ENCODE results near the gene GPR176.

The GPR176 gene

DNA sequence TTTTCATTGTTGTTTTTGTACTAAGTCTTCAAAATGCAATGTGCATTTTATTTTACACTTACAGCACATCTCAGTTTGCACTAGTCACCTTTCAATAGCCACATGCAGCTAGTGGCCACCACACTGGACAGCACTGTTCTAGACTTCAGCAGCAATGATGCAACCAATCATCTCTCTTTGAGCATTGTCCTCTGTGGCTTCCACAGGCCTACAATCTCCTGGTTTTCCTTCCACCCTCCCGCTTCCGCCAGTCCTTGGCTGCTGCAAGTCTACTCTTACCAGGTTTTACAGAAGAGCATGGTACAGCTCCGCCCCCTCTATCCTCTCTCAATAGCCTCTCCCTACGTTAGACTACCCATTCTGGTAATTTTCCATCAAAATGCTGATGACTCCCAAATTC, 112.3 kb downstream of the GPR176 start:
- H3K27me3 Mint-ChIP-seq (ENCODE audit: low read depth), result peaks cover 26% of the 10 kb centered on the region
- H3K27ac Mint-ChIP-seq, result no peak overlapping the region
- H3K9me3 Mint-ChIP-seq, result no peaks in the 10 kb centered on the region
- H3K4me1 Mint-ChIP-seq (ENCODE audit: low read depth), result no peaks in the 10 kb centered on the region
- H3K4me3 Mint-ChIP-seq, result no peak overlapping the region
- no peaks in the 10 kb centered on the region for H3K36me3 Mint-ChIP-seq (ENCODE audit: low read depth)

DNA sequence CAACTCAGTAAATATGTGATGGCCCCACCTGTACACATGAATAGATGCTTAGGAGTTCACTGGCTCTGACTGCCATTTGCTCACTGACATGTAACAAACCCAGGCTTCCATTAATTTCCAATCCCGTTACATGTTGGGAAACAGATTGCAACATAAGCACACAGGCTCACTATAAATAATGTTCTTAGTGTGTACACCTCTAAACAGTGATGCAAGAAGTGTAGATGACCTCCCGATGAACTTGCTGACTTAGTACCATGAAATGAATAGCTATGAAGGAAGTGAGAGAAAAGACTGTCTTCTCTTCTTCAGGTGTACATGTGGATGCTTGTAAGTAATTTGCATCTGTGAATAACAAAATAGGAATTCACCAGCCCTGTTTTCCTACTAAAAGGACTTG, 116.0 kb downstream of the GPR176 start:
- no peaks in the 10 kb centered on the region for H3K9me3 Mint-ChIP-seq
- H3K27ac Mint-ChIP-seq, result no peak overlapping the region
- H3K27me3 Mint-ChIP-seq (ENCODE audit: low read depth), result peaks cover 25% of the 10 kb centered on the region
- H3K36me3 Mint-ChIP-seq (ENCODE audit: low read depth), result no peaks in the 10 kb centered on the region
- no peaks in the 10 kb centered on the region for H3K4me1 Mint-ChIP-seq (ENCODE audit: low read depth)
- H3K4me3 Mint-ChIP-seq, result no peak overlapping the region

DNA sequence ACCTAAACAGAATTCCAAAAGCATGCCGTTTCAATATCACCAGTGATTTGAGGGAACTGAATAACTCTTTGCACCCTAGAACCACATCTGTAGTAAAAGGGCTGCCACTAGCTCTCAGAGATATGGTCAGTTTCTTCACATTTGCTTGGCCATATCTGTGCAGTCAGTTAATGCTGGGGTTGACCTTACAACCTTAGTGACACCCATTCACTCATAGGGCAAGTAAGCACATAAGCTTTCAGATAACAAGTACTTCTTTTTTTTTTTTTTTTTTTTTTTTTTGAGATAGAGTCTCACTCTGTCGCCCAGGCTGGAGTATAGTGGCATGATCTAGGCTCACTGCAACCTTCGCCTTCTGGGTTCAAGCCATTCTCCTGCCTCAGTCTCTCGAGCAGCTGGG, 117.0 kb downstream of the GPR176 start:
- Mint-ChIP-seq H3K27ac (no peak overlapping the region), H3K9me3 (no peaks in the 10 kb centered on the region), H3K4me1 (ENCODE audit: low read depth) (no peaks in the 10 kb centered on the region), H3K36me3 (ENCODE audit: low read depth) (no peaks in the 10 kb centered on the region), H3K27me3 (ENCODE audit: low read depth) (peaks cover 21% of the 10 kb centered on the region), H3K4me3 (no peak overlapping the region)

DNA sequence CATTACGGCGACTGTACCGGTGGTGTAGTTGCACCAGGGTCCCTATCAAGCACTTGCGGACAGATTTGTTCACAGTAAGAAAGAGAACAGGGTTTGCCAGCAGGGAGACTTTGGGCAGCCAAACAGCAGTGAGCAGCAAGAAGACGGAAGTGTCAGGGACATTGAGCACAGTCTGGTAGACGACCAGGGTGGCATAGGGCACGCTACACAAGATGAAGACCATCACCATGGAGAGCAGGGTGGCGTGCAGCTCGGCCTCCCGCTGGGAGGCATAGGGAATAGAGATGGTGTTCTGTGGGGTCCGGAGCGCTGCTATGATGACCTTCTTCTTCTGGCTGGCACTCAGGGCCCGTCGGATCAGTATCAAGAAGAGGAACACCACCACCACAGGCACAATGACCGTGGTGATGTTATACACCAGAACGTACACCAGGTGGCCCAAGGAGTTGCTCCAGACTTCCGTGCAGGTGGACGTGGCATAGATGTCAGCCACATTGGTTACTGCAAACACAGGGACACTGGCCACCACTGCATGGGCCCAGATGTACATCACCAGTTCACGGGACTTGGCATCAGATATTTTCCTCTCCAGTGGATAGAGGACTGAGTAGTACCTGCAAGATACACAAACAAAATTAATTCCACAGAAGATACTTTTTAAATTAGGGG, 118.3 kb downstream of the GPR176 start:
- Mint-ChIP-seq H3K9me3 (no peaks in the 10 kb centered on the region), H3K4me3 (no peak overlapping the region), H3K27me3 (ENCODE audit: low read depth) (peaks cover 20% of the 10 kb centered on the region), H3K36me3 (ENCODE audit: low read depth) (no peaks in the 10 kb centered on the region), H3K4me1 (ENCODE audit: low read depth) (no peaks in the 10 kb centered on the region), H3K27ac (no peak overlapping the region)

DNA sequence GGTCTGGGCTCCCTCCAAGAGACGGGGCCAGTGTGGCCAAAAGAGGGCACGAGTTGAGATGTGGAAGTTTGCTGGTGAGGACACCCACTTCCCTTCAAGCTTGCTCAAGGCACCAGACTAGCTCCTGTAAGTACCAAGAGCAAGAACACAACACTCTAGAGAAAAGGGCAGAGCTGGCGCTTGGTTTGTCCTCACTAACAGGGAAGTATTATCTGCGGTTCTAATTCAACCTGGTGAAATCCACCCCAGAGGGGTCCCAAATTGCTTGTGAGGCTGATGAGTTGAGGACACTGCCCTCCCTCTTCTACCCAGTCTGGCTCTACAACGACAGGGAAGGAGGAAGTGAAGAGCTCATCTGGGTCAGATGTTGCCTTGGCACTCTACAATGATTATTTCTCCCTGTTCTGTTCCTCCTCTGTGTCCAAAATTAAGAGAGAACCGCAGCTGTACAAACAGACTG, 120.5 kb downstream of the GPR176 start:
- Mint-ChIP-seq H3K9me3 (no peaks in the 10 kb centered on the region), H3K27ac (no peak overlapping the region), H3K27me3 (ENCODE audit: low read depth) (peaks cover 36% of the 10 kb centered on the region), H3K4me3 (no peak overlapping the region), H3K36me3 (ENCODE audit: low read depth) (no peaks in the 10 kb centered on the region), H3K4me1 (ENCODE audit: low read depth) (peaks cover 2% of the 10 kb centered on the region)

DNA sequence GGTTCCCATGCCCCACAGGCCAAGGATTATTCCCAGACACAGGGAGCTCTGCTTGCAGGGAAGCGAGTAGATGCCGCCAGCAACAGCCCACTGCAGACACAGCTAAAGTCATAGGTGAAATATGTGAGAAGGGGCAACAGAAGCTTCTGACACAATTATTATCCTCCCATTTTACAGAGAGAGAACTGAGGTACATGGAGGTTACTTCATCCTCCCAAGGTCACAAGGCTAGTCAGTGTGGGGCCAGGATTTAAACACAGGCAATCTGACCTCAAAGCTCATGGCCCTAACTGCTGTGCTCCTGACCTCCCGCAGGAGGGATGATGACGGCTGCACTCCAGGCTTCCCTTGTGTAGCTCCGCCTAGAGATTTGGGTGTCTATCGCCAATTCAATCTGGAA, 121.7 kb downstream of the GPR176 start:
- H3K27me3 Mint-ChIP-seq (ENCODE audit: low read depth), result peaks cover 44% of the 10 kb centered on the region
- no peak overlapping the region for H3K4me3 Mint-ChIP-seq
- no peak overlapping the region for H3K27ac Mint-ChIP-seq
- H3K9me3 Mint-ChIP-seq, result no peaks in the 10 kb centered on the region
- H3K36me3 Mint-ChIP-seq (ENCODE audit: low read depth), result no peaks in the 10 kb centered on the region
- peaks cover 2% of the 10 kb centered on the region for H3K4me1 Mint-ChIP-seq (ENCODE audit: low read depth)

DNA sequence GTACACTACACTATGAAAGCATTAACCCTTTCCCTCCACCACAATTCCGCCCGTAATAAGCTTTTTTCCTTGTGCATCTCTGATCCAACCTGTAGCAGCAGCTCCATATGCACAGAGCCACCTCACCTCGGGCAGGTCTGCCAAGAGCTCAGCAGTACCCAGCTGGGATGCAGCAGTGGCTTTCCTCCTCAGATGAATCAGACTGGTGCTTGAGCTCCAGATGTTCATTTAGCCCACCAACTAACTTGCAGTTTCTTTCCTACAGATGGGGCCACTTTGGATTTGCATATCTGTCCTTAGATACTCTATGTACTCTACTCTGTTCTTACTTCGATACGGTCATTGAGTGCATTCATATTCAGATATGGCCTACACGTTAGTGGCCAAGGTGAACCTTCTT, 122.7 kb downstream of the GPR176 start:
- no peak overlapping the region for H3K27ac Mint-ChIP-seq
- peaks cover 2% of the 10 kb centered on the region for H3K4me1 Mint-ChIP-seq (ENCODE audit: low read depth)
- no peaks in the 10 kb centered on the region for H3K36me3 Mint-ChIP-seq (ENCODE audit: low read depth)
- H3K9me3 Mint-ChIP-seq, result no peaks in the 10 kb centered on the region
- H3K27me3 Mint-ChIP-seq (ENCODE audit: low read depth), result peaks cover 52% of the 10 kb centered on the region
- no peak overlapping the region for H3K4me3 Mint-ChIP-seq

DNA sequence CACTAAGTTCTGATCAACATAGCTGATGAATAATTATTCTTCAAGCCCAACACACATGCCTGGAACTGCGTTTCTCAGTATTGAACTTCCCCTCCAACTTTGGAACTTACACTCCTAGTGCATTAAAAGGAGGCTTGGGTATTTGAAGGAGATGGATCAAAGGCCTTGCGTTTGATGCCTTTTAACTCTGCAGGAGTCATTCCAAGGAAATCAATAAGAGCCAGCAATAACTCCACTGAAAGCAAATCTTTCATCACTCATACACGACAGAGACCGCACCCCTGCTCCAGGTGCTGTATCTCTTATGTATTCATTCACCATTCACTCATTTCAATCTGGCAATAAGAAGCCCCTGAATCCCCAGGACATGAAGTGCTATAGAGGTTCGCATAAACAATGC, 123.5 kb downstream of the GPR176 start:
- no peaks in the 10 kb centered on the region for H3K9me3 Mint-ChIP-seq
- H3K4me1 Mint-ChIP-seq (ENCODE audit: low read depth), result peaks cover 2% of the 10 kb centered on the region
- H3K4me3 Mint-ChIP-seq, result no peak overlapping the region
- H3K27me3 Mint-ChIP-seq (ENCODE audit: low read depth), result peaks cover 52% of the 10 kb centered on the region
- H3K27ac Mint-ChIP-seq, result no peak overlapping the region
- no peaks in the 10 kb centered on the region for H3K36me3 Mint-ChIP-seq (ENCODE audit: low read depth)

DNA sequence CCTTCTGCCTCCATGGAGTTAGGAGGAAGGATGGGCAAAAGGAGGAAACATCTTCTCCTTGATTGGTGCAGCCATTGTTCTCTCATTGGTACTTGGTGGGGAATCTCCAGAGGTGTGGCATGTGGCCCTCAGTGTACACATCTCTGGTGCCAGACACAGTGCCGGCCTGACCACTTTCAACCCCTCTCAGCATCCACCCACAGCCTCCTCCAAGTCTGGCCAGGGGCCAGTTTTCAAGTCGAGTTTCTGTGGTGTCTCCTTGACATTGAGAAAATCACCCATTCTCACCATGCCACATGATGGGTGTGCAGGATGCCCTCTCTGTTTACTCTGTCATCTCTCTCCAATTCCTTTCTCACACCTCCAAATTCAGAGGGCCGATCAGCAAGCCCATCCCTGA, 124.6 kb downstream of the GPR176 start:
- no peaks in the 10 kb centered on the region for H3K36me3 Mint-ChIP-seq (ENCODE audit: low read depth)
- peaks cover 52% of the 10 kb centered on the region for H3K27me3 Mint-ChIP-seq (ENCODE audit: low read depth)
- peaks cover 2% of the 10 kb centered on the region for H3K4me1 Mint-ChIP-seq (ENCODE audit: low read depth)
- H3K27ac Mint-ChIP-seq, result no peak overlapping the region
- H3K4me3 Mint-ChIP-seq, result no peak overlapping the region
- H3K9me3 Mint-ChIP-seq, result no peaks in the 10 kb centered on the region

DNA sequence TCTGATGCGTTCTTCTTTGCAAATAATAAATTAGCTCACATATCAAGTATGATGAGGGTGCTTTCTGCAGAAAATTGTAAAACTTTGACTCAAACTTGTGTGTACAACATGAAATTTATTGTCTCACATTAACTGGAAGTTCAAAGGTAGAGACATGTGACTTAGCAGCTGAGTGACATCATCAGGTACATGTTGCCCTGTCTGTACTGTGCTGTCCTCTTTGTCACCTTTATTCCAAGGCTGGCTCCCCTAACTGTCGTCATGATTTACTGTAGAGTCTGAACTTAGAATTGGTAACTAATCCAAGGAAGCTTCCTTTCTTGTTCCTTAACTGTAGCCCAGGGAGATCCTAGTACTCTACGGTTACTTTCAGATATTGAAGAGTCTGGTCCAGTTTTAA, 125.1 kb downstream of the GPR176 start:
- peaks cover 48% of the 10 kb centered on the region for H3K27me3 Mint-ChIP-seq (ENCODE audit: low read depth)
- H3K27ac Mint-ChIP-seq, result no peak overlapping the region
- peaks cover 2% of the 10 kb centered on the region for H3K4me1 Mint-ChIP-seq (ENCODE audit: low read depth)
- no peaks in the 10 kb centered on the region for H3K36me3 Mint-ChIP-seq (ENCODE audit: low read depth)
- H3K4me3 Mint-ChIP-seq, result no peak overlapping the region
- no peaks in the 10 kb centered on the region for H3K9me3 Mint-ChIP-seq

DNA sequence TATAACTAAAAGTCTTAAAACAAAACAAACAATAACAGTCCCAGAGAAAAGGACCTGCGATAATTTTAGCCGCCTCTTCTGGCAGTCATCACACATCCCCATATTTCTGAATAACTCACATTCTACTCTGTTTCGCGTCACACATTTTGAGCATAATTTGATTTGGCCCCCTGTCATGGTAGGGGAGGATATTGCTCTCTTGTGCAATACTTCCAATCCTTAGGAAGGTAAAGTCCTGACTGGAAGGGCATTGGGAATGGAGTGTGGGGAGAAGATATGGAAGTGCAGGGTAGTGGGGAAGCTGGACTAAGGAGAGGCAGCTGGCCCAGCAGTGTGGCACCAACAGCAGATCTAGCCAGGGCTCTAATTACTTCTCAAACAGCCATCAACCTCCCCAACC, 126.1 kb downstream of the GPR176 start:
- no peak overlapping the region for H3K27ac Mint-ChIP-seq
- peaks cover 46% of the 10 kb centered on the region for H3K27me3 Mint-ChIP-seq (ENCODE audit: low read depth)
- no peaks in the 10 kb centered on the region for H3K36me3 Mint-ChIP-seq (ENCODE audit: low read depth)
- peaks cover 2% of the 10 kb centered on the region for H3K4me1 Mint-ChIP-seq (ENCODE audit: low read depth)
- no peaks in the 10 kb centered on the region for H3K9me3 Mint-ChIP-seq
- no peak overlapping the region for H3K4me3 Mint-ChIP-seq

DNA sequence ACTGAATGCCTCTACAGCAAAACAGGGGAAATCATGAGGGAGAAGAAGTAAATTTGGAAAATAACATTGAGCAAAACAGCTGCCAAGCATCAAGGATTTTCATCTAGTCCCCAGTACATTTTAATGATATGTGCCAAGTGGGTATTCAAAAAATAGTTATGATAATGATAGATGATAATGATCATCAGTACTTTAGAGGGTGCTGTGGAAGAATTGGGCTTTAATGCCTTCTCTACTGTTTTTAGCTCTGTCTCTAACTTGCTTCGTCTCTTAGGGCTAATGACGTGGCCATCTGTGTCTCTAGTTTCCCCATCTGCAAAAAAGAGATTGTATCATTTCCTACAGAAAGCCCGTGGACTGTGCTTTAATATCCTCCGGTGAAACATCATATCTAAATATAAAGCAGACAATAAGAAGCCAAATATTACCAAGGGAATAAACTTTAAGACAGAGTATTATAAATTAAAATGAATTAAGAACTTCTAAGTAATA, 127.2 kb downstream of the GPR176 start:
- Mint-ChIP-seq H3K27me3 (ENCODE audit: low read depth) (peaks cover 43% of the 10 kb centered on the region), H3K36me3 (ENCODE audit: low read depth) (no peaks in the 10 kb centered on the region), H3K27ac (no peak overlapping the region), H3K4me1 (ENCODE audit: low read depth) (peaks cover 10% of the 10 kb centered on the region), H3K4me3 (no peak overlapping the region), H3K9me3 (no peaks in the 10 kb centered on the region)

DNA sequence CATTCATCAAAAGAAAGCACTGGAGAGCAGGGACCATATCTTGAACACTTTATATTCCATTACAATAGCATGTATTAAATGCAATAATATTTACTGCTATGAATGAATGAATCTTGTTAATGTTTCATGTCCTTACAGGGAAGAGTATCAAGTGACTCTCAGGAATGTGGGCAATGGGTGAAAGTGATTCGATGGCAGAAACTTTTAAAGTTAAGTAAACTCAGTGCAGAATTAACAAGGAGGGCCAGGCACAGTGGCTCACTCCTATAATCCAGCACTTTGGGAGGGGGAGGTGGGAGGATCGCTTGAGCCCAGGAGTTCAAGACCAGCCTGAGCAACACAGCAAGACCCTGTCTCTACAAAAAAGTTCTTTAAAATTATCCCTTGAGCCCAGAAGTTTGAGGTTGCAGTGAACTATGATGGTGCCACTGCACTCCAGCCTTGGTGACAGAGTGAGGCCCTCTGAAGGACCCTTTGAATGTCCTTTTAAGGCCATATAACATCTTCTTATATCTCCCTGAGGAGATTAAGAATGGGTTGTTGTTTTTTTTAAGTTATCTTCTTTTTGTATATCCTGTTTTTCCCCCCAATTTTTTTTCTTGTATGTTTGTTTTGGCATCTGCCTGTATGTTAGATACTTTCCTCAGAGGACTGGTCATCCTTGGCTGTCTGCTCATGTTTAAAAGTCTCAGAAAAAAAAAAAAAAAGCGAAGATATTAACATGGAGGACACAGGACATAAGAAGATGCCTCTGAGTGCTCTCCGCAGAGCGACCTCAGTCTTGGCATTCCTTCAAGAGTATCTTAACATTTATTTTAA, 127.8 kb downstream of the GPR176 start:
- H3K27me3 Mint-ChIP-seq (ENCODE audit: low read depth), result peaks cover 40% of the 10 kb centered on the region

DNA sequence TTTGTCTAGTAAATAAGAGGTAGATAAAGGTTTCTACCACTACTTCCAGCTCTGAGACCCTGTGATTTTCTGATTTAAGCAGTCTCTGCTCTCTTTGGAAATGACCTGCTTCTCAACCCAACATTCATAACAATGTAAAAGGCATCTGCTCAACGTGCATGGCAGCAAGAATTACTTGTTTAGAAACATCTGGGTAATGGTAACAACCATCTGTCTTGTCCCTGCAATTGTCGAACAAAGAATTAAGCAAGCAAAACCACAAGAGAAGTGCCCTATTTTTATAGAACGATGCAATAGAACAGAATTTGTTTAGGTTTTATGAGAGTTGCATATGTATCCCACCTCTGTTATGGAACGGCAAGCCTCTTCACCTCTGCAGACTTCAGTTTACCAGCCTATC, 130.3 kb downstream of the GPR176 start:
- Mint-ChIP-seq H3K27ac (no peak overlapping the region), H3K4me1 (ENCODE audit: low read depth) (peaks cover 21% of the 10 kb centered on the region), H3K4me3 (no peak overlapping the region), H3K9me3 (no peaks in the 10 kb centered on the region), H3K36me3 (ENCODE audit: low read depth) (peaks cover 2% of the 10 kb centered on the region), H3K27me3 (ENCODE audit: low read depth) (peaks cover 18% of the 10 kb centered on the region)

More for the DNA sequence above, 127.8 kb downstream of the GPR176 start:
- no peak overlapping the region for H3K27ac Mint-ChIP-seq
- no peaks in the 10 kb centered on the region for H3K9me3 Mint-ChIP-seq
- H3K4me1 Mint-ChIP-seq (ENCODE audit: low read depth), result peaks cover 13% of the 10 kb centered on the region
- no peak overlapping the region for H3K4me3 Mint-ChIP-seq
- no peaks in the 10 kb centered on the region for H3K36me3 Mint-ChIP-seq (ENCODE audit: low read depth)
